ENCODE measurements around the gene C2CD3. TPM values are rescaled to one million over a fixed set of nuclear protein-coding genes. Genes with fewer than 3 reads are reported as not detected.

The C2CD3 gene
- polyA plus RNA-seq, 3 donors = 0.87 to 12.1 (median 2.9) TPM

DNA sequence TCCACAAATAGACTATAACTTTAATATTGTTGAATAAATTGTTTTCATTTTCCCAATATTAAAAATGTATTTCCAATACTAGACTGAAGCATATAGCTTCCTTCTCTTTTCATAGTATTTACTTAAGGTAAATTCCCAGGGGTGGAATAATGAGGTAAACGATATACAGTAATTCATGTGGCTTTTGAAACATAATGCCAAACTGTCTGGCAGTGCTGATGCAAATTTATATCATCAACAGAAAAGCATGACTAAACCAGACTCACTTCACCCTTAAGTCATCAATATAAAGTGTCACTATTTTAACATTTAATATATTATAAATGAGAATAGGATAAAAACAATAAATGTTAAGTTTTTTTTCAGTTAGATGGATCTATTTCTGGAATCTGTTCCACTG is 13.6 kb downstream of the C2CD3 start:
- whole genome bisulfite sequencing (ENCODE audit: insufficient coverage) = no CpG with 5 or more reads among the region's 1 CpG
- Histone ChIP-seq H3K4me3 (replicated peaks in 1 of 3; ENCODE audit: low read depth in 2 of 3, low read length in 3 of 3) (no peak overlapping the region), H3K79me2 (ENCODE audit: insufficient read depth, low read length) (no peaks in the 10 kb centered on the region), H3K9ac (ENCODE audit: insufficient read depth, low read length, poor library complexity, severe bottlenecking) (no peak overlapping the region), H2AFZ (ENCODE audit: insufficient read depth, low read depth, low read length, poor library complexity, severe bottlenecking) (no peak overlapping the region), H3K27ac (ENCODE audit: low read depth in 1 of 2, low read length in 2 of 2) (no peak overlapping the region), H3K36me3 (replicated peaks in 1 of 2; ENCODE audit: control insufficient read depth in 1 of 2, insufficient read depth in 2 of 2, low read length in 2 of 2) (peaks cover 2 to 43% of the 10 kb centered on the region in 2 donors), H3K27me3 (ENCODE audit: control insufficient read depth in 2 of 2, insufficient read depth in 2 of 2, low read length in 2 of 2) (no peaks in the 10 kb centered on the region), H3K4me1 (ENCODE audit: control insufficient read depth in 1 of 2, insufficient read depth in 2 of 2, low read length in 2 of 2) (no peaks in the 10 kb centered on the region), H4K20me1 (ENCODE audit: insufficient read depth, low read length) (no peaks in the 10 kb centered on the region), H3K4me2 (replicated peaks; ENCODE audit: extremely low read depth, low read length, poor library complexity, severe bottlenecking) (no peak overlapping the region), H3K9me3 (replicated peaks in 1 of 2; ENCODE audit: control insufficient read depth in 1 of 2, insufficient read depth in 1 of 2, low read length in 2 of 2) (no peaks in the 10 kb centered on the region)
- H3K4me1 Mint-ChIP-seq = no peaks in the 10 kb centered on the region
- H3K27ac Mint-ChIP-seq = no peak overlapping the region
- H3K36me3 Mint-ChIP-seq = peaks cover 32 to 53% of the 10 kb centered on the region in 2 donors
- intact Hi-C loops (cut with micrococcal nuclease) = no loop called here
- no peaks in the 10 kb centered on the region for H3K27me3 Mint-ChIP-seq (ENCODE audit: low read depth in 3 of 3)
- TF ChIP-seq, protein P1, sequence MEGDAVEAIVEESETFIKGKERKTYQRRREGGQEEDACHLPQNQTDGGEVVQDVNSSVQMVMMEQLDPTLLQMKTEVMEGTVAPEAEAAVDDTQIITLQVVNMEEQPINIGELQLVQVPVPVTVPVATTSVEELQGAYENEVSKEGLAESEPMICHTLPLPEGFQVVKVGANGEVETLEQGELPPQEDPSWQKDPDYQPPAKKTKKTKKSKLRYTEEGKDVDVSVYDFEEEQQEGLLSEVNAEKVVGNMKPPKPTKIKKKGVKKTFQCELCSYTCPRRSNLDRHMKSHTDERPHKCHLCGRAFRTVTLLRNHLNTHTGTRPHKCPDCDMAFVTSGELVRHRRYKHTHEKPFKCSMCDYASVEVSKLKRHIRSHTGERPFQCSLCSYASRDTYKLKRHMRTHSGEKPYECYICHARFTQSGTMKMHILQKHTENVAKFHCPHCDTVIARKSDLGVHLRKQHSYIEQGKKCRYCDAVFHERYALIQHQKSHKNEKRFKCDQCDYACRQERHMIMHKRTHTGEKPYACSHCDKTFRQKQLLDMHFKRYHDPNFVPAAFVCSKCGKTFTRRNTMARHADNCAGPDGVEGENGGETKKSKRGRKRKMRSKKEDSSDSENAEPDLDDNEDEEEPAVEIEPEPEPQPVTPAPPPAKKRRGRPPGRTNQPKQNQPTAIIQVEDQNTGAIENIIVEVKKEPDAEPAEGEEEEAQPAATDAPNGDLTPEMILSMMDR (IDR thresholded peaks at IDR 0.05) = no peak
- DNase-seq = no peak
- peaks cover 0 to 2% (median 0%) of the 10 kb centered on the region in 7 donors for H3K9me3 Mint-ChIP-seq
- H3K4me3 Mint-ChIP-seq = no peak overlapping the region

DNA sequence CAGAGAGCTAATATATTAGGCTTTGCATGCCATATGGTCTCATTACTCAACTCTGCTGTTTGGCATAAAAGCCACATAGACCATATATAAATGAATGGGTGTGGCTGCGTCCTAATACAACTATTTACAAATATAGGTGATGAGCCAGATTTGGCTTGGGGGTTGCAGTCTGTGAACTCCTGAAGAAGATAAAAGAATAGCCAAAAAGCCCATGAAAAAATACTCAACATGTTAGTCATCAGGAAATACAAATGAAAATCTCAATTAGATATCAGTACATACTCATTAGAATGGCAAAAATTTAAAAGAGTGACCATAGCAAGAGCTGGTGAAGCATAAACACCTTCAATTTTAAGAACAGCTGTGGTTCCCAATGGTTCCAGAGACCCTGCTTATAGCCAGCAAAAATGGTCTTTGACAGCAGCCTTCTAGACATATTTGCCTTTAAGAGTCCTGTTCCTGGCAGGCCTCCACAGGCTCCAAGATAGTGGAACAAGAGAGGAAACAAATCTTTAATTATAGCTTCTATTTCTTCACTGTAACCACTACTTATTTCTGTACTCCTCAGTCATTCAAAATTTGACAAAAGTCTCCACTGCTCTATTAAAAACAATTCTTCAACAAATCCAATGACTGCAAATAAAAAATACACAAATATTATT is 16.1 kb downstream of the C2CD3 start:
- Histone ChIP-seq H3K9ac (ENCODE audit: insufficient read depth, low read length, poor library complexity, severe bottlenecking) (no peak overlapping the region), H3K4me3 (replicated peaks in 1 of 3; ENCODE audit: low read depth in 2 of 3, low read length in 3 of 3) (no peak overlapping the region), H4K20me1 (ENCODE audit: insufficient read depth, low read length) (no peaks in the 10 kb centered on the region), H3K79me2 (ENCODE audit: insufficient read depth, low read length) (no peaks in the 10 kb centered on the region), H3K9me3 (replicated peaks in 1 of 2; ENCODE audit: control insufficient read depth in 1 of 2, insufficient read depth in 1 of 2, low read length in 2 of 2) (no peaks in the 10 kb centered on the region), H3K27ac (ENCODE audit: low read depth in 1 of 2, low read length in 2 of 2) (no peak overlapping the region), H3K27me3 (ENCODE audit: control insufficient read depth in 2 of 2, insufficient read depth in 2 of 2, low read length in 2 of 2) (no peaks in the 10 kb centered on the region), H3K36me3 (replicated peaks in 1 of 2; ENCODE audit: control insufficient read depth in 1 of 2, insufficient read depth in 2 of 2, low read length in 2 of 2) (peaks cover 0 to 31% of the 10 kb centered on the region in 2 donors), H2AFZ (ENCODE audit: insufficient read depth, low read depth, low read length, poor library complexity, severe bottlenecking) (no peak overlapping the region), H3K4me2 (replicated peaks; ENCODE audit: extremely low read depth, low read length, poor library complexity, severe bottlenecking) (no peak overlapping the region), H3K4me1 (ENCODE audit: control insufficient read depth in 1 of 2, insufficient read depth in 2 of 2, low read length in 2 of 2) (no peaks in the 10 kb centered on the region)
- Mint-ChIP-seq H3K27me3 (ENCODE audit: low read depth in 3 of 3) (no peaks in the 10 kb centered on the region), H3K9me3 (peaks cover 0 to 2% (median 0%) of the 10 kb centered on the region in 7 donors), H3K27ac (peak overlapping the region in 1 of 7 donors; percentile 35), H3K4me1 (no peaks in the 10 kb centered on the region), H3K36me3 (peaks cover 28 to 50% of the 10 kb centered on the region in 2 donors), H3K4me3 (no peak overlapping the region)
- intact Hi-C loops (cut with micrococcal nuclease) = no loop called here
- TF ChIP-seq, protein P1 (IDR thresholded peaks at IDR 0.05) = no peak
- WGBS (ENCODE audit: insufficient coverage) = no CpG with 5 or more reads among the region's 1 CpG
- no peak for DNase-seq

All from CD14-positive monocyte (primary cell).